GM18909 (cell line): ENCODE results near the gene CHST4.
"Not testable (repeated sequence)": the region's sequence is repeated elsewhere in the genome, so short reads cannot be mapped to it uniquely, and the experiment has no call there.

Source experiments
- ATAC-seq: cut with Tn5 transposase; IDR thresholded peaks from one replicate; pipeline ENCODE4 v1.9.1; 2021; ENCODE audit warnings: mild to moderate bottlenecking; ENCODE audit not compliant: unreplicated experiment, poor library complexity

The CHST4 gene

GRCh38 chr16:71567931-71568330 lies 41.7 kb downstream of the CHST4 start:
- ATAC-seq, result no peak

- ATAC-seq, result no peak
Observed at GRCh38 chr16:71568551-71568950, 42.3 kb downstream of the CHST4 start.

DNA sequence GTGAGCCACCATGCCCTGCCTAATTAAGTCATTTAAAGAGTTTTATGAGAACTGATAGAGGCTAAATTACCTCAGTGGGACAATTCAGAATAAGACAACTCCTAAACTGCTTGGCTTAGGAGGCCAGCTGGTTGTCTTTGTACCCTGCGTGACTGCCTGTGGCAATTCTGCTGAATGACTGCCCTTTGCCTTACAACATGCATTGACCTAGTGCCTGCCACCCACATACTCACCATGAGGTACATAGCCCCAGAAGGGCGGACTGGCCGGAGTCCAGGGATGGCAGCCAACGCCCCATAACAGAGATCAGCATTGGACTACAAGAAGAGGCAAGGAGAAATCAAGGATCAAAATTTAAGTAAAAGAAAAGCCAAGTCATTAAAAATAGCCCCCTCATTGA lies 43.4 kb downstream of the CHST4 start:
- ATAC-seq, result no peak

GRCh38 chr16:71570144-71570543 lies 43.9 kb downstream of the CHST4 start:
- ATAC-seq, result no peak

DNA sequence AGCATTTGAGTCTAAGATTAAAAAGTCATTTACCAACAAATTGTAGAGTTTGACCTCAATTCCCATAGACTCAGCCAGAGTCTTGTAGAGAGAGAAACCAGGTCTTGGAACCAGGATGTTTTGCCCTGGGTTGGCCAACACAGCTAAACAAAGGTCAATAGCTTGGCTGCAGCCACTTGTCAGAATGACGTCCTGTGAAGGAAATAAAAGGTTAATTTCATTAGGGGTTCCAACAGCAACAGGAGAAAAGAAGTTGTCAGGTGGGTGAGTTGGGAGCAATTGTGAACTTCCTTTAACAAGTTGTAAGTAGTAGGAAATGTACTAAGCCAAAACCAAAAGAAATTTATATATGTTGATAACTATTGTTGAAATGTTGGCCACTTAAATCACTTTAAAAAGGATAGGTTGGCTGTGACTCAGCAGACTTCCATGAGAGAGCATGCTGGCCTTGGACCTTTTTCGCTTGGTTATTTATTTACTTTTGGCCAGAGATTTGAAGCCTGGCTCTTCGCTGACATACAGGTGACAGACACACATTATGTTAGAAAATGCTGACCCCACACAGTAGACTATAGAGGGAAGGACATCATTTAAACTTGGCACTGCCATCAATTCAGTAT lies 46.4 kb downstream of the CHST4 start:
- no peak for ATAC-seq

DNA sequence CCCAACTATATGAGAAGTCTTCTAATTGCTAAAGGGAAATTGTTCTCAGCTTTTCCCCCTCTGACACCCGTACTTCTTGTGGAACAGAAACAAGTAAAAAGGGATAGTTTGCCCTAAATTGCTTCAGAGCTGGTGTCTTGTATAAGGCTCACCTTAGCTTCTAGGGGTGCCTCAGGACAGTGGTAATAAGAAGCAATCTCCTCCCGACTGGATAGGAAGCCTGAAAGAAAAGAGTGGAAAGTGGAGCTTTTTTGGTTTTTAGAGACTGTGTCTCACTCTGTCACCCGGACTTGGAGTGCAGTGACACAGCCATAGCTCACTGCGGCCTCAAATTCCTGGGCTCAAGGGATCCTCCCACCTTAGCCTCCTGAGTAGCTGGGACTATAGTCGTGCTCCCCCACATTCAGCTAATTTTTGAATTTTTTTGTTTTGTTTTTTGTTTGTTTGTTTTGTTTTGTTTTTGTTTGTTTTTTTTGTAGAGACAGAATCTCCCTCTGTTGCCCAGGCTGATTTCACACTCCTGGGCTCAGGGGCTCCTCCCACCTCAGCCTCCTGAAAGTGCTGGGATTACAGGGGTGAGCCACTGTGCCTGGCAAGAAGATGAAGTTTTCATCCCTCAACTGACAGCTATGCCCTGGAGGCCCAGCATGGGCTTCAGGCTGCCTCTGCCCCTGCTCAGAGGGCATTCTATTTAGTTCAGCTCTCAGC lies 47.3 kb downstream of the CHST4 start:
- no peak for ATAC-seq

- ATAC-seq, result no peak
Observed at GRCh38 chr16:71574702-71575101, 48.5 kb downstream of the CHST4 start.

DNA sequence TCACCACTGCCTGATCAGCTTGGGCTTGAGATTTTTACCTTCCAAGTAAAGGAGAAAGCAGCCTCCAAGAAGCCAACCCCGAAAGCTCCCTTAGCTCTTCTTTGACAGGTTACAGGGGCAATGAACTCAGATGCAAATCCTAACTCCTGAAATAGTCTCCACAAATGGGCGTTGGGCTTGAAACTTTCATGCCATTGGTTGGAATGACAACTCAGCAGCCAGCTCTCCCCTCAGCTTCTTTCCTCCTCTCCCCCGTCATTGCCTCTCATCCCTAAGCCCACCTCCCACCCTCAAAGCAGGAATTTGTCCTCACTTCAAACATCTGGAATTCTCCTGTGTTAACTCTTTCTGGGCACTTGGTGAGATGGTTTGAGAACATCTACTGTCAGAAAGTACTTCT lies 50.7 kb downstream of the CHST4 start, which contains the start of gene TAT:
TSS of gene TAT (minus strand) at position 122 of the 400 bp plus-strand sequence. CDS start 677 bp downstream, outside the sequence.
- ATAC-seq, result no peak

DNA sequence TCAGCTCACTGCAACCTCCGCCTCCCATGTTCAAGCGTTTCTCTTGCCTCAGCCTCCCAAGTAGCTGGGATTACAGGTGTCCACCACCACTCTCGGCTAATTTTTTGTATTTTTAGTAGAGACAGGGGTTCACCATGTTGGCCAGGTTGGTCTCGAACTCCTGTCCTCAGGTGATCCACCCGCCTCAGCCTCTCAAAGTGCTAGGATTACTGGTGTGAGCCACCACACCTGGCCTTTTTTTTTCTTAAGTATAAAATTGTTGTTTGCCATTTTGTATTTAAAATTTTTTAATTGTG lies 56.3 kb downstream of the CHST4 start:
- not testable (repeated sequence) for ATAC-seq

GRCh38 chr16:71584543-71585317 lies 58.5 kb downstream of the CHST4 start:
- ATAC-seq, result no peak

- no peak for ATAC-seq
Observed at GRCh38 chr16:71585318-71585703, 59.1 kb downstream of the CHST4 start.
